Stimulated activated CD8-positive, alpha-beta memory T cell treated with anti-CD3 and anti-CD28 coated beads, Interleukin-12 subunit alpha, Interleukin-12 subunit beta, amount 100 ng/mL, for 24 hours (primary cell): ENCODE data around the gene MAPK10.
"Not testable (repeated sequence)": the region's sequence is repeated elsewhere in the genome, so short reads cannot be mapped to it uniquely, and the experiment has no call there.

Experiments used
- DNase-seq: peaks from one replicate; pipeline ENCODE4 v3.0.0-alpha.2; 2020; ENCODE audit errors: extremely low read depth

The MAPK10 gene

DNA sequence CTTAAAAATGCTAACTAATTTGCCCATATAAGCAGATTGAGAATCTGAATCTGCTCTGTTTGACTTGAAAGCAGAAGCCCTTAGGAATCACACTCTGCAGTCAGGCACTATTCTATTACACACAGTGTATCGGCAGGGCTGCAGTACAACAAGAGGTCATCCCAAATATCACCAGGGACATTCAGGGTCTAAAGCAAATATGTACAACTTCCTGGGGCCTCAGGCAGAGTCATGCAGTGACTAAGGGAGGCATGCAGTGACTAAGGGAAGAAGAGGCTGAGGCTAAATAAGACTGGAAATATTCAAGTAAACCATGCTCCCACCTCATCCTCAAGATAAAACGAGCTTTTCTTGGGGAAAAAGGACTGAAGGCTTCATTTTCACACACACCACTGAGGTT, 20.9 kb downstream of the MAPK10 start:
- no peak for DNase-seq

DNA sequence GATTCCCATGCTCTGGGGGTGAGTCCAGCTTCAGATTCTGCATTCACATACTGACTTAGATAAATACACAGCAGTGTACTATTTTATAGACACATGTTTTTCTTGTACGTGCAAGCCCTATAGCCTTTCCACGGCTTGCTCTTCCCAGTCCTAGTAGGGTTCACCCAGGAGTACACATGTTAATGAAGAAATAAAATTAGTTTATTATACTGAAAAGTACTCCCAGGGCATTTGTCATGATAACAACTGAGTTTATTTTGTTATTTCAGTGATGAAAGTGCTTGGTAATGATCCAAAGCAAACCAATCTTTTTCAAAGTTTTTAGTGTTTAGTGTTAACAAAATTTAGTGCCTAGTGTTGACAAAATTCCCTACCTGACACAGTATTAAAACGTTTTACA, 21.3 kb downstream of the MAPK10 start:
- no peak for DNase-seq

DNA sequence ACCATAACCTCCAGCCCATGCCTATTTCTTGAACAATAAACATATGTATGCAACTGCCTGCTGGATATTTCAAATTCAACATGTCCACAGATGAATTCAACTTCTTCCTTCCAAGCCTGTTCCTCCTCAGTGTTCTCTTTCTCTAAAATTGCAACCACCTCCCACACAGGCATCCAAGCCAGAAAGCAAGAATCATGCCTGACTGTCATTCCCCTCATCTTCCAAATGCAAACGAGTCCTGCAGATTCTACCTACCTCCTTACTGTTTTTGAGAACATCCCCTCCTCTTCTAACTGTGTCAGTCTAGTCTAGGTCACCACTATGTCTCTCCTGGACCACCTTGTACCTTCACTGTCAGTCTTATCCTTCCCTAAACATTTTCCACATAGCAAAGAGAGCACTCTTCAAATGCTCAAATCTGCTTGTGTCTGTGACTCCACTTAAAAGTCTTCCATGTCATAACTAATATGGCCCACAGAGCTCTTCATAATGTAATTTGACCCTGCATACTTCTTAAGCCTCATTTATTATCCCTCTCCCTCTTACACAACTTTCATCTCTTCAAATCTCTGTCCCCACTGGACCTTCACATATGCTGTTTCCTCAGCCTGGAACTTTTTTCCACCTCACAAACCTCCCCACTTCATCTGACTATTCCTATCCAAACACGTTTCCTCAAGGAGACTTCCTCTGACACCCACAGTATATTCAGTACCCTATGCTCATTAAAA, 25.7 kb downstream of the MAPK10 start:
- DNase-seq, result no peak

DNA sequence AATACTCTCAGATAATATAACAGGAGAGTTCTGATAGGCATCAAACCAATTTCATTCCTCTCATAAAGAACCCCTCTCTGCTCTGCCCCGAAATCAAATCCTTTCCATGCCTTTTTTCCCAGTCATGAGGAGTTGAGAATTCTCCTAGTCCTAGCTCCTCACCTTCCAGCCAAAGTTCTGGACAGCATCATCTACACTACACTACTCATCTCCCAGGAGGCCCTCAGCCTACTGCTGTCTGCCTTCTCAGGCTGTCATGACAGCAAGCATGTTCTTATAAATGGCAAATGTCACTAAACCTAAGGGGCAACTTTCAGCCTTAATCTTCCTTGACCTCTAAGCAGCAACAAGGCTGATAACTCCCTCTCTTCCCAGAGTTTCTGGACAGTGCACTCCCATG, 26.6 kb downstream of the MAPK10 start:
- DNase-seq, result no peak

GRCh38 chr4:86330961-86331742, 28.7 kb downstream of the MAPK10 start:
- no peak for DNase-seq

DNA sequence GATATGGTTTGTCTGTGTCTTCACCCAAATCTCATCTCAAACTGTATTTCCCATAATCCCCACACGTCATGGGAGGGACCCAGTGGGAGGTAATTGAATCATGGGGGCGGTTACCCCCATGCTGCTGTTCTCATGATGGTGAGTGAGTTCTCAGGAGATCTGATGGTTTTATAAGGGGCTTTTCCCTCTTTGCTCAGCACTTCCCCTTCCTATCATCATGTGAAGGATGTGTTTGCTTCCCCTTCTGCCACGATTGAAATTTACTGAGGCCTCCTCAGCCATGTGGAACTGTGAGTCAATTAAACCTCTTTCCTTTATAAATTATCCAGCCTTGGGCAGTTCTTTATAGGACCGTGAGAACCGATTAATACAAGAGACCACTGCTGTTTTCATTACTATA, 29.4 kb downstream of the MAPK10 start:
- not testable (repeated sequence) for DNase-seq

DNA sequence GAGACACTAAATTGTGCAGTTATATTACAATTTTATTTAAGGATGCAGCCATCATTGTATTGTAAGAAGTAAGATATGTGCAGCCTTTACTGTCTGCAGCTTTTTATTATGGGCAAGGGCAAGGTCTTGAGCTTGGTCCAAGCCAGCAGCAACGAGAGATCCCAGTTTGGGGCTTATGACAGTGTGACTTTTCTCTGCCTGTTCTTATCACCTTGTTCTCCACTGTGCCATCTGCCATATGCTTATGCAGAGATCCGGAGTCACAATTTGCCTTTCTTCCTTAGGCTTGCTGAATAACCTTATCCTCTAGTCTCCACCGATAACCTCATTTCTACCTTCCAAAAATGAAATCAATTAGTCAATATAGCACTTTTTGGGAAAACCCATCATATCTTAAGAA, 30.4 kb downstream of the MAPK10 start:
- no peak for DNase-seq

GRCh38 chr4:86326400-86326799, 33.5 kb downstream of the MAPK10 start:
- DNase-seq, result no peak

DNA sequence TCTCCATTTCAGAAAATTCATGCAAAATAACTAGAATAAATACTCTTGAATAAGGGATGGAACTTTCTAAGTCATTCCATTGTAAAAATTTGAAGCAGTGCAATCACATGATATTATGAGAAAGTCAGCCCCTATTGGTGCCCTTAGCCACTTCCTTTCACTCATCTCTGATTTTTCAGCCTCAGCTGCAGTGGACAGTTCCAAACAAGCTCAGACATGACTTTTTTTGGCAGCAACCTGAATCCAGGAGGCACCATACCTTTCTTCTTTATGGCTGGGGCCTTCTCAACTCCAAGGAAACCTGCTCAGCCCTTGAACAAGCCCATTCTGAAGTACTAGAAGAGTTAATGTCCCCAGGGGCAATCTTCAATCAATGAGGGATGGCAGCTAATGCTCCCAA, 40.5 kb downstream of the MAPK10 start:
- no peak for DNase-seq

GRCh38 chr4:86315579-86315978, 44.3 kb downstream of the MAPK10 start:
- DNase-seq, result no peak

GRCh38 chr4:86313656-86314055, 46.2 kb downstream of the MAPK10 start:
- DNase-seq, result no peak

GRCh38 chr4:86307432-86307831, 52.4 kb downstream of the MAPK10 start:
- no peak for DNase-seq

DNA sequence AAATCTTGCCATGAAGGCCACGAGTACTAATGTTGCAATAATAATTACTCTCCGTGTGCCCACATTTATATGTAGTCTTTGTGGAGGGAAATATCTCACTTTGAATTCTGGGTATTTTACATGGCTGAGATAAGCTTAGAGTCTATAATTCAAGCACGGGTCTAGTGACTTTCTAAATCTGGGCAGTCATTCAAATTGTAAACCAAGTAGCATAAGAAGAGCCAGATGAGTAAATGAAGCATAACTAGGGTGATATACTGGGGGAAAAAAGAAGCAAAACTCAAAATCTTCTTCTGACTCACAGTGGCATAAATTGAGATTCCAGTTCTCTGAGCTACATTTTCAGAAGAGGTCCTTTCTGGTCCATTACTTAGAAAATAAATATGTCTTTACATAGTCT, 53.0 kb downstream of the MAPK10 start:
- DNase-seq, result no peak

- no peak for DNase-seq
These were observed 57.0 kb downstream of the MAPK10 start for GRCh38 chr4:86302830-86303229.

GRCh38 chr4:86302251-86302650, 57.6 kb downstream of the MAPK10 start:
- DNase-seq, result no peak

GRCh38 chr4:86300516-86300915, 59.3 kb downstream of the MAPK10 start:
- no peak for DNase-seq

- DNase-seq, result no peak
These were observed 63.0 kb downstream of the MAPK10 start for GRCh38 chr4:86296865-86297264.

DNA sequence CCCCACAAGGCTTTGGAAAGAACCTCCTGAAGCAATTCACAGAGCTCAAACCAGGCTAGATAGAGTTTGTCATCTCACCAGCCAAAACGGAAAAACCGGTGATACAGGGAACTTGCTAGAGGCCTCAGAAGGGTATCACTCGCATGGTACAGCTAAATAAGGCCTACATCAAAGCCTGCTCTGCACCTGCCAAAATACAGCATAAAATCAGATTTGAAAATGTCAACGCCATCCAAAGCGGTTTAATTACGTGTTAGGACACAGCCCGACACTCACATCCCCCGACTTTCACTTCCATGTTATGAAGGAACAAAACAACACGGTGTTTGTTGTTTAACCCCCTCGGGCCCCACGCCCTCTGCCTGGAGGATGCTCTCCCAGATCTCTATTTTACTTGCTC, 65.0 kb downstream of the MAPK10 start:
- DNase-seq, result no peak

- DNase-seq, result no peak
These were observed 68.7 kb downstream of the MAPK10 start for GRCh38 chr4:86291180-86291579.

DNA sequence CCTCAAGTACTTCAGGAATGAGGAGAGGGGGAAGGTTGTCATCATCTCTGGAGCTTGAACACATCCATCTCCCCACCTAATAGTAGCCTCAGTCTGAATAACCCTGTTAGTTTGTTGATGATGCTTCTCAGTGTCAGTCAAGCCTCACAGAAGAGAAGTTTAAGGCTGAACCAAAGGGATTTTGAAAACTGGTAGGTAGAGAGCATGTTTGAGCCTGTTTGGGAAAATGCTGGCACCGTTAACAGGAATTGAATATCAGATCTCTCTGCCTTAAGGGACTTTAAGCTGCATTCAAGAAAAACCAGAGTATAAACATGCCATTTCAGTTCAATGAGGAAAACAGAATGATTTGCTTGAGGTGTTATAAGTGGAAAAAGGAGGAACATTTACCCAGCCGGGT, 73.1 kb downstream of the MAPK10 start:
- DNase-seq, result no peak

- DNase-seq, result no peak
These were observed 76.5 kb downstream of the MAPK10 start for GRCh38 chr4:86283371-86283770.

GRCh38 chr4:86280246-86280645, 79.6 kb downstream of the MAPK10 start:
- DNase-seq, result no peak

DNA sequence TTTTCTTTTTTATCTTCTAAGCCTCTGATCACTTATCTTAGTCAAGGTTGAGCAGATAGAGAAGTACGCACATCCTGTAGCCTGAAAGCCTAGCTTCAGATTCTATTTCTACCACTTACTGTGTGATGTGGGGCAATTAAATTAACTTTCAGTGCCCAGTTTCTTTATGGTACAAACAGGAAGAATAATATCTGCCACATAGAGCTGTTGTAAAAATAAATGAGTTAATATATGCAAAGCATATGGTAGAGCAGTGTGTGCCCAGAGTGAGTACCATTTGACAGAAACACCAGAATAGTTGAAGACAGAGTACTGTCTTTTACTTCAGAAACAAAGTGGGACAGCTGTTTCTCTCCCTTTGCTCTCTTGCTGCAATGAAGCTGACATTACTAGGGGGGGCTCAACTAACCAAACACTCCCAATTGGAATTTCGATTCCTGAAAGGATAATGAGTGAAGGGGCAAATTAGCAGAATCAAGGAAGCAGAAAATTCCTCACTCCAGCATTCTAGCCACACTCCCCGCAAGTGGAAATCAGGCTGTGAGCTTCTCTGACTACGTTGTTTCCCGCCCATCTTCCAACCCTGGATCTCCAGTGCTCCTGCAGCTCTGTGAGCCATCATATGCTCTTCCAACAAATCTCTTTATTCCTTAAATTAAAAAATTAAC, 80.4 kb downstream of the MAPK10 start:
- DNase-seq, result no peak
